HG02970 (cell line): ENCODE results near the gene SH2B3.
"Not testable (repeated sequence)": the region's sequence is repeated elsewhere in the genome, so short reads cannot be mapped to it uniquely, and the experiment has no call there.

Source experiments
- ATAC-seq: cut with Tn5 transposase; IDR thresholded peaks from one replicate; pipeline ENCODE4 v1.9.1; 2021; ENCODE audit warnings: mild to moderate bottlenecking, moderate library complexity, moderate number of reproducible peaks; ENCODE audit not compliant: unreplicated experiment, low FRiP score

The SH2B3 gene

GRCh38 chr12:111454716-111455447, 49.2 kb downstream of the SH2B3 start:
- no peak for ATAC-seq

GRCh38 chr12:111455448-111456320, 50.0 kb downstream of the SH2B3 start:
- ATAC-seq = no peak

- ATAC-seq = no peak
These were observed 51.3 kb downstream of the SH2B3 start for GRCh38 chr12:111457071-111457470.

- ATAC-seq = no peak
These were observed 51.9 kb downstream of the SH2B3 start for GRCh38 chr12:111457577-111457976.

GRCh38 chr12:111458546-111459172, 52.9 kb downstream of the SH2B3 start:
- no peak for ATAC-seq

- ATAC-seq = not testable (repeated sequence)
These were observed 54.4 kb downstream of the SH2B3 start for GRCh38 chr12:111460111-111460510.

- no peak for ATAC-seq
These were observed 56.6 kb downstream of the SH2B3 start for GRCh38 chr12:111462210-111462769.

- no peak for ATAC-seq
These were observed 61.6 kb downstream of the SH2B3 start for GRCh38 chr12:111467092-111467856.

GRCh38 chr12:111467857-111468241, 62.1 kb downstream of the SH2B3 start:
- ATAC-seq = no peak

- ATAC-seq = no peak
These were observed 63.7 kb downstream of the SH2B3 start for GRCh38 chr12:111469401-111469800.

- no peak for ATAC-seq
These were observed 65.5 kb downstream of the SH2B3 start for GRCh38 chr12:111471236-111471635.

GRCh38 chr12:111482462-111482861, 76.7 kb downstream of the SH2B3 start:
- no peak for ATAC-seq

GRCh38 chr12:111488271-111488670, 82.5 kb downstream of the SH2B3 start:
- ATAC-seq = no peak

- ATAC-seq = no peak
These were observed 83.1 kb downstream of the SH2B3 start for GRCh38 chr12:111488798-111489197.

- ATAC-seq = not testable (repeated sequence)
These were observed 87.3 kb downstream of the SH2B3 start for GRCh38 chr12:111492979-111493378.

GRCh38 chr12:111494676-111495075, 89.0 kb downstream of the SH2B3 start:
- no peak for ATAC-seq
